ENCODE data around the gene SPDYE1.

SPDYE1 gene

GRCh38 chr7:44045226-44046014 is 47.7 kb downstream of the SPDYE1 start:
- no peak for DNase-seq

- DNase-seq: no peak
Measured at GRCh38 chr7:44046321-44047061, 48.8 kb downstream of the SPDYE1 start.

- DNase-seq: no peak
Measured at GRCh38 chr7:44048031-44048795, 50.5 kb downstream of the SPDYE1 start.

- no peak for DNase-seq
Measured at GRCh38 chr7:44050121-44050914, 52.6 kb downstream of the SPDYE1 start.

- DNase-seq: no peak
Measured at GRCh38 chr7:44050915-44051560, 53.3 kb downstream of the SPDYE1 start.

- no peak for DNase-seq
Measured at GRCh38 chr7:44051611-44052220, 54.0 kb downstream of the SPDYE1 start.

GRCh38 chr7:44052771-44053365 is 55.2 kb downstream of the SPDYE1 start:
- DNase-seq: no peak

GRCh38 chr7:44056681-44057080 is 59.0 kb downstream of the SPDYE1 start:
- no peak for DNase-seq

- no peak for DNase-seq
Measured at GRCh38 chr7:44057181-44057848, 59.6 kb downstream of the SPDYE1 start.

GRCh38 chr7:44057849-44058758 is 60.4 kb downstream of the SPDYE1 start:
- DNase-seq: no peak

- DNase-seq: no peak
Measured at GRCh38 chr7:44058759-44059218, 61.1 kb downstream of the SPDYE1 start.

GRCh38 chr7:44059219-44060090 is 61.8 kb downstream of the SPDYE1 start:
- no peak for DNase-seq
